Body of pancreas (tissue), 4 donors: ENCODE data around the gene MYDGF. TPM values are rescaled to one million over a fixed set of nuclear protein-coding genes. Genes with fewer than 3 reads are reported as not detected.
"Not testable (repeated sequence)": the region's sequence is repeated elsewhere in the genome, so short reads cannot be mapped to it uniquely, and the experiment has no call there.

ENCODE experiments used
- ATAC-seq: fragments of 150-250 bp; one replicate; pipeline ENCODE4 v1.9.1; 2016
- DNase-seq, 4 donors: peaks; one replicate each; pipeline ENCODE4 v3.0.0-alpha.2; 2019
- H3K27ac ChIP-seq, 4 donors: fragments of 200-600 bp; sonication (generic); 1 replicate in 3 of 4; 2 replicates in 1 of 4; pipeline versions ENCODE4 v1.5.1 to v1.6.1; 2016 to 2019; ENCODE audit warnings: mild to moderate bottlenecking in 1 of 4, mixed read lengths in 1 of 4, moderate library complexity in 1 of 4
- H3K27me3 ChIP-seq, 2 donors: fragments of 200-600 bp; sonication (generic); one replicate each; pipeline ENCODE4 v1.6.0; 2016; ENCODE audit warnings: mild to moderate bottlenecking in 1 of 2
- H3K36me3 ChIP-seq, 2 donors: fragments of 200-600 bp; sonication (generic); replicated peaks in 1 of 2; 2 replicates each; pipeline ENCODE4 v1.5.1; 2016; ENCODE audit warnings: low read depth in 2 of 2; ENCODE audit not compliant: insufficient read depth in 1 of 2
- H3K4me1 ChIP-seq: fragments of 200-600 bp; sonication (generic); one replicate; pipeline ENCODE4 v1.6.0; 2016
- H3K4me3 ChIP-seq, 2 donors: fragments of 200-600 bp; sonication (generic); 1 replicate in 1 of 2; 2 replicates in 1 of 2; pipeline ENCODE4 v1.5.1; 2016 to 2019
- H3K9me3 ChIP-seq, 3 donors: fragments of 200-600 bp; sonication (generic); 1 replicate in 2 of 3; 2 replicates in 1 of 3; pipeline ENCODE4 v1.5.1; 2016
- POLR2A ChIP-seq, 3 donors: fragments of 450-650 bp; IDR thresholded peaks; one replicate each; pipeline ENCODE4 v1.6.1; 2016; ENCODE audit warnings: antibody characterized with exemption in 3 of 3, mild to moderate bottlenecking in 2 of 3
- WGBS, 2 donors: methylation state at CpG; one replicate each; pipeline ENCODE4 v1.1.5; 2017; 5-methylcytosine and 5-hydroxymethylcytosine counted together
- intact Hi-C: fragments of 100-400 bp; cut with DNase I; formaldehyde crosslinking; loops from one replicate; pipeline ENCODE4 v1.15.1; 2023
- total RNA-seq, 2 donors: library from RNA; depleted of rRNA; stranded (reverse); fragments of >200 nt; gene quantifications; one replicate each; pipeline ENCODE4 v1.1.0, GENCODE V29; 2016
- TF ChIP-seq, protein P1 (sequence below), 7 experiments: fragments of 450-650 bp in 4 of 7; fragments of 200-600 bp in 3 of 7; sonication (generic) in 3 of 7; IDR thresholded peaks; one replicate each; pipeline ENCODE4 v1.5.1; 2016 to 2019; ENCODE audit warnings: antibody characterized with exemption in 7 of 7

MYDGF gene
- total RNA-seq, 2 donors from 2014 or later, result 42.5 to 50.1 TPM

DNA sequence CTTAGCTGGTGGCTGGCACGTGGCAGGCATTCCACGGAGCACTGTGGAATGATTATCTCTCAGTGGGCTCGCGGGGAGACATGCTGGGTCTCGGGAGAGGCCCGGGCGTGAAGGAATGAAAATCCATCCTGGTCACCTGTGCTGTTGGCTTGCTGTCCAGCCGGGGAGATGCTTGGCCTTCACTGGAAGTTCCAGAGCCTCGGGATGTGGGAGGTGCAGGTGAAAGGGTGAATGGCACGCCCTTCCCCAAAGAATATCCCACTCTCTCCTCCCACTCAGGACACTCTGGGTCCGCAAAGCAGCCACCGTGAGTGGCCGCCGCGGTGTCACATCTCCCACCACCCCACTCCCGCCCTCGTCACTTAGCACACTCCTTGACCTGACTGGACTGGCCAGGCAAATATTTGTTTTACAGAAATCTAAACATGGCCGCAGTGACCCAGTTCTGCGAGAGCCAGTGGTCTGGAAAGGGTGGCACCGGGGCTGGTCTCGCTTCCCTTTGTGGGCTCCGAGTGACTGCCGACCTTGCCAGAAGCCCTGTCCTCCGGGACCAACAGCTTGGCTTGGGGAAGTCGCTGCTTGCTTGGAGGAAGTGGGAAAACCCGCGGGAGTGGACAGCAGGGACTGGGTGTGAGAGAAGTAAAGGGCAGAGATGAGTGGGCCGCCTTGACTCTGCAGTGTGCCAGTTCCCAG lies 45.5 kb upstream of the MYDGF start:
- Histone ChIP-seq H3K9me3 (no peaks in the 10 kb centered on the region), H3K4me3 (no peak overlapping the region), H3K36me3 (peaks cover 12 to 23% of the 10 kb centered on the region in 2 donors), H3K27ac (peak overlapping the region; percentile 36 to 66 (median 61)), H3K27me3 (no peaks in the 10 kb centered on the region), H3K4me1 (peaks cover 37% of the 10 kb centered on the region)
- peak in 3 of 4 donors; percentile 59 to 74 (median 62) for DNase-seq
- ATAC-seq, result peak; percentile 45
- intact Hi-C loops, result no loop called here
- WGBS, 2 donors, result 18 to 22% methylated on average over 15 to 26 of the region's 28 CpGs
- TF ChIP-seq, protein P1, sequence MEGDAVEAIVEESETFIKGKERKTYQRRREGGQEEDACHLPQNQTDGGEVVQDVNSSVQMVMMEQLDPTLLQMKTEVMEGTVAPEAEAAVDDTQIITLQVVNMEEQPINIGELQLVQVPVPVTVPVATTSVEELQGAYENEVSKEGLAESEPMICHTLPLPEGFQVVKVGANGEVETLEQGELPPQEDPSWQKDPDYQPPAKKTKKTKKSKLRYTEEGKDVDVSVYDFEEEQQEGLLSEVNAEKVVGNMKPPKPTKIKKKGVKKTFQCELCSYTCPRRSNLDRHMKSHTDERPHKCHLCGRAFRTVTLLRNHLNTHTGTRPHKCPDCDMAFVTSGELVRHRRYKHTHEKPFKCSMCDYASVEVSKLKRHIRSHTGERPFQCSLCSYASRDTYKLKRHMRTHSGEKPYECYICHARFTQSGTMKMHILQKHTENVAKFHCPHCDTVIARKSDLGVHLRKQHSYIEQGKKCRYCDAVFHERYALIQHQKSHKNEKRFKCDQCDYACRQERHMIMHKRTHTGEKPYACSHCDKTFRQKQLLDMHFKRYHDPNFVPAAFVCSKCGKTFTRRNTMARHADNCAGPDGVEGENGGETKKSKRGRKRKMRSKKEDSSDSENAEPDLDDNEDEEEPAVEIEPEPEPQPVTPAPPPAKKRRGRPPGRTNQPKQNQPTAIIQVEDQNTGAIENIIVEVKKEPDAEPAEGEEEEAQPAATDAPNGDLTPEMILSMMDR (IDR thresholded peaks at IDR 0.05), result no peak
- no peak for TF ChIP-seq POLR2A (IDR thresholded peaks at IDR 0.05)

DNA sequence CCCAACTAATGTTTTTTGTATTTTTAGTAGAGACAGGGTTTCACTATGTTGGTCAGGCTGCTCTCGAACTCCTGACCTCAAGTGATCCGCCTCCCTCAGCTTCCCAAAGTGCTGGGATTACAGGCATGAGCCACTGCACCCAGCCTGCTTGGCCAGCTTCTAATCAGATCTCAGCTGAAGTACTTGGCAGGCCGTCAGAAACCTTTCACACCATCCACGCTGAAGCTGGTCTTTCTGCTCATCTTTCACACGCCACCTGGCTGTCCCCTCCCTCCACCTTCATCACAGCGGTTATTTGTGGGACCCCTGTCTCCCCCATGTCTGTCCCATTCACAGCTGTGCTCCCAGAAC lies 45.0 kb upstream of the MYDGF start:
- Histone ChIP-seq H3K36me3 (peaks cover 12 to 21% of the 10 kb centered on the region in 2 donors), H3K27ac (peak overlapping the region; percentile 36 to 66 (median 61))

DNA sequence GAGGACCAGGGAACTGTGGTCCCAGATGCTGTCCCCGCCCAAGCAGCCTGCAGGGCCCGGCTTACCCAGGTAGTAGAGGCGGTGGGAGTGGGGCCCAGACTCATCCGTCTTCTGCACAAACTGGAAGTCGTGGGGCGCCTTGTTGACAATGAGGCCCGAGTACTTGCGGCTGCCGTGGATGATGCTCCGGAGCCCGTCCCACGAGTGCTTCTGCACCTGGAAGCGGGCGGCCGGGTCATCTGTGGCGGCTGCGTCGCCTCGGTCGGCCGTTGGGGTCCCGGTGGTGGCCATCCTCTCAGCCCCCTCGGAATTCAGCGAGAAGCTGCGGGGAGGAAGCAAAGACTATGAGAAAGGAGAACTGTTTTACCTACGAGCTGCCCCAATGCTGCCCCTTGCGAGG lies 43.9 kb upstream of the MYDGF start:
- 89 to 98% methylated on average over 12 to 25 of the region's 27 CpGs for WGBS, 2 donors
- no peak for ATAC-seq

More for the DNA sequence above, 45.0 kb upstream of the MYDGF start:
- intact Hi-C loops, H3K9me3 ChIP-seq, H3K4me3 ChIP-seq, H3K27me3 ChIP-seq: not testable (repeated sequence)
- ATAC-seq (peak; percentile 36), DNase-seq (peak; percentile 53 to 75 (median 70))
- H3K4me1 ChIP-seq, result peaks cover 42% of the 10 kb centered on the region
- 16 to 21% methylated on average over 5 to 6 of the region's 6 CpGs for WGBS, 2 donors

DNA sequence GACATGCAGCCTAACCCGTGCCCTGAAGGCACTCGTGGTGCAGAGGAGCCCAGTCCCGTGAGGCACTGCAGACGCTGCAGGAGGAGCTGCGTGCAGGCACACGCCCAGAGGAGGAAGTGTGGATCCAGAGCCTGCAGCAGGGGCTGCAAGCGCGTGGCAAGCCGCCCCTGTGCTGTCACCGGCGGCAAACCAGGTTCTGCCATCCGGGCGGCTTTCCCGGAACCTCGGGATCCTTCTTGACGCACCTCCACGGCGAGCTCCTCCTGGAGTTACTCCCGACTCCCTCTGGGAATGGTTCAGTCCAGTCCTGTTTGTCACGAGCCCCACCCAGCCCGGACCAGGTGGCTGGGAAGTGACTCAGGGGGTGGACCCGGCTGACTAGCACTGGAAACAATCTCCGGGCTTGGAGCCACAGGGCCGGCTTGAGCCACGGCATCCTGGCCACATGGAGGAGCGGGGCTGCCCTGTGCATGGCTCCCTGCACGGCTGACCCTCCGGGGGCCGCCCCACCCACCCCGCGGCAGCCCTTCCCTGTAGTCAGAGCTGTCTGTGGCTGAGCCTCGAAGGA lies 43.3 kb upstream of the MYDGF start:
- peaks cover 57% of the 10 kb centered on the region for H3K4me1 ChIP-seq
- WGBS, 2 donors, result 75 to 81% methylated on average over 5 to 22 of the region's 32 CpGs
- H3K27me3 ChIP-seq, result no peaks in the 10 kb centered on the region
- no peak overlapping the region for H3K4me3 ChIP-seq
- ATAC-seq, result no peak
- DNase-seq, result peak; percentile 36 to 68 (median 48)
- H3K9me3 ChIP-seq, result no peaks in the 10 kb centered on the region
- H3K27ac ChIP-seq, result peak overlapping the region in 3 of 4 donors; percentile 21 to 41 (median 22)
- peaks cover 12 to 16% of the 10 kb centered on the region in 2 donors for H3K36me3 ChIP-seq
- intact Hi-C loops, result no loop called here
- TF ChIP-seq, protein P1 (IDR thresholded peaks at IDR 0.05), result no peak
- no peak for TF ChIP-seq POLR2A (IDR thresholded peaks at IDR 0.05)

More for the DNA sequence above, 43.9 kb upstream of the MYDGF start:
- TF ChIP-seq, protein P1 (IDR thresholded peaks at IDR 0.05), result no peak
- no peak for TF ChIP-seq POLR2A (IDR thresholded peaks at IDR 0.05)
- DNase-seq, result no peak
- Histone ChIP-seq H3K4me1 (peaks cover 51% of the 10 kb centered on the region), H3K4me3 (no peak overlapping the region), H3K27ac (peak overlapping the region in 3 of 4 donors; percentile 21 to 41 (median 22)), H3K27me3 (no peaks in the 10 kb centered on the region), H3K9me3 (no peaks in the 10 kb centered on the region), H3K36me3 (peaks cover 12 to 18% of the 10 kb centered on the region in 2 donors)
- intact Hi-C loops, result no loop called here

DNA sequence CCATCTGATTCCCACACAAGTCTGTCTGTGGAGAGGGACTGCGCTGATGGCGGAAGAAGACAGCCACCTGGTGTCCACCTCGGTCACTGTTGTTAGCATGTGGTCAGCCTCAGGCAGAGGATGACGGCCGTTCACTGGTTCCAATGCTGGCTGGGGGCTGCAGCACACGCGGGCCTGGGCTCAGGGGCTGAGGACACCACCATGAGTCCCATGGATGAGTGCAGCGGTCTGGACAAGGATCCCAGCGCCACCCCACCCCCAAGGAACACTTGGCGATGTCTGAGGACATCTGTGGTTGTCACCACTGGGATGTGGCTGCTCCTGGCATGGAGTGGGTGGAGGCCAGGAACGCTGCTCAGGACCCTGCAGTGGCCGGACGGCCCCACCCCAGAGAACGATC lies 42.6 kb upstream of the MYDGF start:
- TF ChIP-seq, protein P1 (IDR thresholded peaks at IDR 0.05), result no peak
- TF ChIP-seq POLR2A (IDR thresholded peaks at IDR 0.05), result no peak
- Histone ChIP-seq H3K4me3 (no peak overlapping the region), H3K27me3 (no peaks in the 10 kb centered on the region), H3K27ac (peak overlapping the region in 1 of 4 donors; percentile 22), H3K9me3 (no peaks in the 10 kb centered on the region), H3K36me3 (peaks cover 12 to 16% of the 10 kb centered on the region in 2 donors), H3K4me1 (peaks cover 64% of the 10 kb centered on the region)
- intact Hi-C loops, result no loop called here
- ATAC-seq (no peak), DNase-seq (no peak)
- 94 to 95% methylated on average over 9 to 14 of the region's 14 CpGs for WGBS, 2 donors
